H9 (cell line): ENCODE results near the gene FKTN. TPM values are rescaled to one million over a fixed set of nuclear protein-coding genes. Genes with fewer than 3 reads are reported as not detected.

Experiments
- DNase-seq: peaks from one replicate; pipeline ENCODE4 v3.0.0-alpha.2; 2017
- H2AFZ ChIP-seq: one replicate; pipeline ENCODE4 v1.6.1; 2013; ENCODE audit warnings: mild to moderate bottlenecking, low read length, control low read depth, moderate library complexity
- H2AK5ac ChIP-seq: 2 replicates; pipeline ENCODE4 v1.6.1; 2013; ENCODE audit warnings: low read length, control low read depth, mixed read lengths; ENCODE audit not compliant: insufficient read length
- H2BK120ac ChIP-seq: one replicate; pipeline ENCODE4 v1.6.1; 2013; ENCODE audit warnings: low read depth, mild to moderate bottlenecking, low read length, control low read depth, inconsistent platforms; ENCODE audit not compliant: poor library complexity, severe bottlenecking
- H2BK12ac ChIP-seq: 2 replicates; pipeline ENCODE4 v1.6.1; 2013; ENCODE audit warnings: low read length, control low read depth, mixed read lengths, low read depth; ENCODE audit not compliant: insufficient read length
- H2BK15ac ChIP-seq: 2 replicates; pipeline ENCODE4 v1.6.1; 2013; ENCODE audit warnings: low read depth, low read length, control low read depth
- H2BK20ac ChIP-seq: one replicate; pipeline ENCODE4 v1.6.1; 2013; ENCODE audit warnings: low read depth, mild to moderate bottlenecking, low read length, control low read depth, inconsistent platforms; ENCODE audit not compliant: poor library complexity, severe bottlenecking
- H2BK5ac ChIP-seq: 2 replicates; pipeline ENCODE4 v1.6.1; 2013; ENCODE audit warnings: low read length, control low read depth, mixed read lengths; ENCODE audit not compliant: insufficient read length
- H3K14ac ChIP-seq: 2 replicates; pipeline ENCODE4 v1.6.1; 2013; ENCODE audit warnings: low read length, control low read depth; ENCODE audit not compliant: insufficient read depth
- H3K18ac ChIP-seq: 2 replicates; pipeline ENCODE4 v1.6.1; 2013; ENCODE audit warnings: low read depth, mild to moderate bottlenecking, mixed read lengths, low read length, control low read depth; ENCODE audit not compliant: insufficient read length
- H3K23ac ChIP-seq: 2 replicates; pipeline ENCODE4 v1.6.1; 2013; ENCODE audit warnings: low read length, control low read depth, mixed read lengths, low read depth; ENCODE audit not compliant: insufficient read length
- H3K23me2 ChIP-seq: 2 replicates; pipeline ENCODE4 v1.6.1; 2013; ENCODE audit warnings: low read depth, mild to moderate bottlenecking, mixed read lengths, low read length, control low read depth; ENCODE audit not compliant: insufficient read length, poor library complexity, severe bottlenecking
- H3K27ac ChIP-seq: 2 replicates; pipeline ENCODE4 v1.5.1; 2013; ENCODE audit warnings: low read length, control low read depth, mixed read lengths, low read depth; ENCODE audit not compliant: insufficient read length
- H3K27me3 ChIP-seq: 2 replicates; pipeline ENCODE4 v1.6.1; 2013; ENCODE audit warnings: low read length, control low read depth, inconsistent platforms; ENCODE audit not compliant: insufficient read depth
- H3K4ac ChIP-seq: 2 replicates; pipeline ENCODE4 v1.6.1; 2013; ENCODE audit warnings: low read depth, mild to moderate bottlenecking, control low read depth, inconsistent platforms, low read length, moderate library complexity
- H3K4me1 ChIP-seq: 2 replicates; pipeline ENCODE4 v1.6.1; 2013; ENCODE audit warnings: low read length, control low read depth, inconsistent platforms; ENCODE audit not compliant: insufficient read depth
- H3K4me2 ChIP-seq: 2 replicates; pipeline ENCODE4 v1.6.1; 2013; ENCODE audit warnings: low read length, control low read depth, mixed read lengths; ENCODE audit not compliant: insufficient read length, insufficient read depth
- H3K56ac ChIP-seq: 2 replicates; pipeline ENCODE4 v1.6.1; 2013; ENCODE audit warnings: low read depth, mild to moderate bottlenecking, mixed read lengths, low read length, control low read depth; ENCODE audit not compliant: insufficient read length
- H3K79me1 ChIP-seq: 2 replicates; pipeline ENCODE4 v1.6.1; 2013; ENCODE audit warnings: low read depth, mild to moderate bottlenecking, moderate library complexity, low read length, control low read depth, inconsistent platforms; ENCODE audit not compliant: insufficient read depth, poor library complexity, severe bottlenecking
- H3K79me2 ChIP-seq: 2 replicates; pipeline ENCODE4 v1.6.1; 2013; ENCODE audit warnings: low read length, control low read depth, inconsistent platforms; ENCODE audit not compliant: insufficient read depth
- H3K9ac ChIP-seq: 2 replicates; pipeline ENCODE4 v1.6.1; 2013; ENCODE audit warnings: low read length, control low read depth, mixed read lengths; ENCODE audit not compliant: insufficient read length; ENCODE audit errors: extremely low read depth
- H3K9me3 ChIP-seq: one replicate; pipeline ENCODE4 v1.6.1; 2013; ENCODE audit warnings: low read depth, low read length, inconsistent platforms; ENCODE audit not compliant: control insufficient read depth
- H3T11ph ChIP-seq: one replicate; pipeline ENCODE4 v1.6.1; 2013; ENCODE audit warnings: mild to moderate bottlenecking, low read length, control low read depth, inconsistent platforms
- H4K20me1 ChIP-seq: one replicate; pipeline ENCODE4 v1.6.1; 2013; ENCODE audit not compliant: control insufficient read depth, insufficient read length, insufficient read depth
- H4K5ac ChIP-seq: 2 replicates; pipeline ENCODE4 v1.6.1; 2013; ENCODE audit warnings: low read depth, mild to moderate bottlenecking, mixed read lengths, low read length, control low read depth; ENCODE audit not compliant: insufficient read length
- H4K8ac ChIP-seq: replicated peaks from 2 replicates; pipeline ENCODE4 v1.6.1; 2013; ENCODE audit warnings: low read length, control low read depth, mixed read lengths, low read depth; ENCODE audit not compliant: insufficient read length
- H4K91ac ChIP-seq: 2 replicates; pipeline ENCODE4 v1.6.1; 2013; ENCODE audit warnings: low read depth, mild to moderate bottlenecking, moderate library complexity, mixed read lengths, low read length, control low read depth; ENCODE audit not compliant: insufficient read length
- H3K27ac Mint-ChIP-seq, 3 experiments: 2 replicates in 2 of 3; 3 replicates in 1 of 3; pipeline ENCODE4 v1.8.0; 2020 to 2021; ENCODE audit warnings: mixed read lengths in 3 of 3, mild to moderate bottlenecking in 1 of 3, moderate library complexity in 1 of 3
- H3K27me3 Mint-ChIP-seq: 2 replicates; pipeline ENCODE4 v1.8.0; 2021; ENCODE audit warnings: low read depth, mild to moderate bottlenecking, moderate library complexity, mixed read lengths
- H3K36me3 Mint-ChIP-seq, 3 experiments: 2 replicates in 2 of 3; 3 replicates in 1 of 3; pipeline ENCODE4 v1.8.0; 2020 to 2021; ENCODE audit warnings: low read depth in 3 of 3, mixed read lengths in 3 of 3; ENCODE audit not compliant: insufficient read depth in 1 of 3
- H3K4me1 Mint-ChIP-seq, 2 experiments: 2 replicates each; pipeline ENCODE4 v1.8.0; 2020; ENCODE audit warnings: mixed read lengths in 2 of 2
- H3K4me3 Mint-ChIP-seq, 2 experiments: 2 replicates in 1 of 2; 3 replicates in 1 of 2; pipeline ENCODE4 v1.8.0; 2020 to 2021; ENCODE audit warnings: mild to moderate bottlenecking in 2 of 2, mixed read lengths in 2 of 2, moderate library complexity in 1 of 2
- H3K9me3 Mint-ChIP-seq, 2 experiments: 2 replicates in 1 of 2; 3 replicates in 1 of 2; pipeline ENCODE4 v1.8.0; 2020; ENCODE audit warnings: mild to moderate bottlenecking in 2 of 2, mixed read lengths in 2 of 2, moderate library complexity in 1 of 2
- WGBS: extraction: QIAGEN DNeasy Blood & Tissue Kit; methylation state at CpG from one replicate; pipeline ENCODE4 v1.1.7; 2013; ENCODE audit warnings: missing lambda C conversion rate, low lambda C conversion rate, mixed read lengths; ENCODE audit not compliant: insufficient read length; ENCODE audit errors: extremely low coverage; 5-methylcytosine and 5-hydroxymethylcytosine counted together
- total RNA-seq: library from RNA; stranded (reverse); gene quantifications from 2 replicates; pipeline ENCODE4 v1.2.1, GENCODE V29; 2021
- TF ChIP-seq, protein P1 (sequence below): fragments of 200-600 bp; sonication (generic); conservative IDR thresholded peaks from 3 replicates; pipeline ENCODE4 v1.8.0; 2021; ENCODE audit warnings: antibody characterized with exemption, mild to moderate bottlenecking

The FKTN gene
- total RNA-seq, 1 experiment from 2014 or later: 14.3 TPM

DNA sequence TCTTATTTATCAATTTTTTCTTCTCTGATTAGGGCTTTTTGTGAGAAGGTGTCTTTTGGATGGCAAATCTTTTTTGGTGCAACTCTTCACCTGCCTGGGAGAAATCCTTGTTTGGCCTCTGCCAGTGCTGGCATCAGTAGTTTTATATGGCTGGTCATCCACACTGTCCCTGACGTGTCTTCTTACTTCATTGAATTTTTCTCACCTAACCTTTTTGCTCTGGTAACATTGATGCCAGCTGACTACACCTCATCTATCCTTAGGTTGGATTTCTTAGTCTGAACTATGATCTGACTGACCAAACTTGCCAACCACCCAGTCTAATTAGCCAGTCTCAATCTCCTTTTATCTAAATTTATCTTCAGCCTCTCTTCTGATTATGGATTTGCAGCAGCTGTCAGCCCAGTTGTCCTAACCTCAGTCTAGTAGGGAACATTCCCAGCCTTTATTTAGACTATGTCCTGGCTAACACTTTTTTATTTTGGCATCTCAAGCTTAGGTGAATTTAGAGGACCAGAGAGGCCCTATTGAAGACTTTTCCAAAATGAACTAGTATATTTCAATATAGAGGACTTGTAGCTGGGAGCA lies 125.9 kb downstream of the FKTN start:
- Histone ChIP-seq H3K27ac (no peak overlapping the region), H4K8ac (no peak overlapping the region), H4K91ac (no peak overlapping the region), H3K79me1 (no peaks in the 10 kb centered on the region), H3K4me2 (no peak overlapping the region), H3K18ac (no peak overlapping the region), H3K23ac (no peak overlapping the region), H3K14ac (no peak overlapping the region), H3K79me2 (no peaks in the 10 kb centered on the region), H3K4me1 (no peaks in the 10 kb centered on the region), H2AK5ac (no peak overlapping the region), H2BK5ac (no peak overlapping the region), H2BK15ac (no peak overlapping the region), H3K4ac (no peak overlapping the region), H3K23me2 (no peaks in the 10 kb centered on the region), H3T11ph (no peak overlapping the region), H4K5ac (no peak overlapping the region), H3K9ac (no peak overlapping the region), H2BK120ac (no peak overlapping the region), H3K9me3 (no peaks in the 10 kb centered on the region), H3K56ac (no peak overlapping the region), H2AFZ (no peak overlapping the region), H2BK12ac (no peak overlapping the region), H4K20me1 (no peaks in the 10 kb centered on the region), H3K27me3 (no peaks in the 10 kb centered on the region), H2BK20ac (no peak overlapping the region)
- TF ChIP-seq, protein P1, sequence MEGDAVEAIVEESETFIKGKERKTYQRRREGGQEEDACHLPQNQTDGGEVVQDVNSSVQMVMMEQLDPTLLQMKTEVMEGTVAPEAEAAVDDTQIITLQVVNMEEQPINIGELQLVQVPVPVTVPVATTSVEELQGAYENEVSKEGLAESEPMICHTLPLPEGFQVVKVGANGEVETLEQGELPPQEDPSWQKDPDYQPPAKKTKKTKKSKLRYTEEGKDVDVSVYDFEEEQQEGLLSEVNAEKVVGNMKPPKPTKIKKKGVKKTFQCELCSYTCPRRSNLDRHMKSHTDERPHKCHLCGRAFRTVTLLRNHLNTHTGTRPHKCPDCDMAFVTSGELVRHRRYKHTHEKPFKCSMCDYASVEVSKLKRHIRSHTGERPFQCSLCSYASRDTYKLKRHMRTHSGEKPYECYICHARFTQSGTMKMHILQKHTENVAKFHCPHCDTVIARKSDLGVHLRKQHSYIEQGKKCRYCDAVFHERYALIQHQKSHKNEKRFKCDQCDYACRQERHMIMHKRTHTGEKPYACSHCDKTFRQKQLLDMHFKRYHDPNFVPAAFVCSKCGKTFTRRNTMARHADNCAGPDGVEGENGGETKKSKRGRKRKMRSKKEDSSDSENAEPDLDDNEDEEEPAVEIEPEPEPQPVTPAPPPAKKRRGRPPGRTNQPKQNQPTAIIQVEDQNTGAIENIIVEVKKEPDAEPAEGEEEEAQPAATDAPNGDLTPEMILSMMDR: no peak
- H3K36me3 Mint-ChIP-seq: no peaks in the 10 kb centered on the region
- WGBS: no CpG with 5 or more reads among the region's 1 CpG
- H3K27me3 Mint-ChIP-seq: peaks cover 4% of the 10 kb centered on the region; the same call in 1 of the 2 replicates
- no peak overlapping the region for H3K4me3 Mint-ChIP-seq
- no peak for DNase-seq
- peaks cover 11 to 21% of the 10 kb centered on the region in 2 experiments for H3K4me1 Mint-ChIP-seq
- no peak overlapping the region for H3K27ac Mint-ChIP-seq
- no peaks in the 10 kb centered on the region for H3K9me3 Mint-ChIP-seq
